ENCODE measurements around the gene REP15. TPM values are rescaled to one million over a fixed set of nuclear protein-coding genes. Genes with fewer than 3 reads are reported as not detected.

Gene REP15
- total and polyA plus RNA-seq, 2 donors (not counting 1 experiment from before 2014, with no cell fraction given) = 0.44 TPM; not detected in 1

GRCh38 chr12:27672051-27672450 is 24.2 kb upstream of the REP15 start:
- H3K27me3 ChIP-seq (replicated peaks in 1 of 4; ENCODE audit: control extremely low read depth in 1 of 4, control insufficient read depth in 3 of 4, insufficient read depth in 4 of 4, low read length in 3 of 4) = no peaks in the 10 kb centered on the region
- ATAC-seq (ENCODE audit: low read depth) = no peak
- TF ChIP-seq EZH2 (IDR thresholded peaks at IDR 0.05; ENCODE audit: borderline replicate concordance, insufficient read depth, low read depth, low read length, poor library complexity, severe bottlenecking) = no peak
- no peak for TF ChIP-seq CTCF (IDR thresholded peaks at IDR 0.05)
- no peak overlapping the region for H3K27ac ChIP-seq (ENCODE audit: low read length in 2 of 2)
- H3K4me2 ChIP-seq (replicated peaks; ENCODE audit: low read depth, low read length, poor library complexity, severe bottlenecking) = no peak overlapping the region
- ChIA-PET POLR2A (no interaction called here), CTCF (no interaction called here)
- H3K27ac Mint-ChIP-seq = no peak overlapping the region
- intact Hi-C loops (cut with micrococcal nuclease) = no loop called here
- no peak overlapping the region for H3K4me3 ChIP-seq (ENCODE audit: control extremely low read depth in 1 of 5, extremely low read depth in 1 of 5, insufficient read depth in 1 of 5, low read depth in 2 of 5, low read length in 4 of 5)
- 100% methylated on average over 2 of the region's 4 CpGs for WGBS (ENCODE audit: insufficient coverage)
- DNase-seq = no peak
- H3K9ac ChIP-seq (ENCODE audit: low read length) = no peak overlapping the region
- H3K27me3 Mint-ChIP-seq = no peaks in the 10 kb centered on the region
- H3K4me3 Mint-ChIP-seq = no peak overlapping the region
- no peaks in the 10 kb centered on the region for H3K4me1 Mint-ChIP-seq
- H3K79me2 ChIP-seq (ENCODE audit: control insufficient read depth, insufficient read depth, low read length) = no peaks in the 10 kb centered on the region
- no peaks in the 10 kb centered on the region for H3K9me3 ChIP-seq (ENCODE audit: control extremely low read depth in 1 of 3, control insufficient read depth in 2 of 3, insufficient read depth in 1 of 3, low read length in 2 of 3)
- H3K4me1 ChIP-seq (ENCODE audit: control insufficient read depth in 2 of 2, insufficient read depth in 2 of 2, low read length in 2 of 2) = no peaks in the 10 kb centered on the region
- no peaks in the 10 kb centered on the region for H3K9me3 Mint-ChIP-seq (ENCODE audit: insufficient read depth)
- peaks cover 0 to 2% of the 10 kb centered on the region in 2 experiments for H3K36me3 ChIP-seq (replicated peaks in 1 of 2; ENCODE audit: control extremely low read depth in 1 of 2, control insufficient read depth in 1 of 2, extremely low read depth in 1 of 2, insufficient read depth in 2 of 2, low read length in 1 of 2)
- no peaks in the 10 kb centered on the region for H4K20me1 ChIP-seq (ENCODE audit: control insufficient read depth, insufficient read depth, low read length, poor library complexity, severe bottlenecking)
- H2AFZ ChIP-seq (ENCODE audit: insufficient read depth, low read depth, low read length, poor library complexity, severe bottlenecking) = no peak overlapping the region

GRCh38 chr12:27672643-27673042 is 23.6 kb upstream of the REP15 start:
- intact Hi-C loops (cut with micrococcal nuclease) = no loop called here
- POLR2A ChIA-PET = no interaction called here
- Histone ChIP-seq H3K27ac (ENCODE audit: low read length in 2 of 2) (no peak overlapping the region), H2AFZ (ENCODE audit: insufficient read depth, low read depth, low read length, poor library complexity, severe bottlenecking) (no peak overlapping the region), H3K4me3 (ENCODE audit: control extremely low read depth in 1 of 5, extremely low read depth in 1 of 5, insufficient read depth in 1 of 5, low read depth in 2 of 5, low read length in 4 of 5) (no peak overlapping the region), H3K9ac (ENCODE audit: low read length) (no peak overlapping the region), H4K20me1 (ENCODE audit: control insufficient read depth, insufficient read depth, low read length, poor library complexity, severe bottlenecking) (no peaks in the 10 kb centered on the region), H3K4me1 (ENCODE audit: control insufficient read depth in 2 of 2, insufficient read depth in 2 of 2, low read length in 2 of 2) (no peaks in the 10 kb centered on the region), H3K36me3 (replicated peaks in 1 of 2; ENCODE audit: control extremely low read depth in 1 of 2, control insufficient read depth in 1 of 2, extremely low read depth in 1 of 2, insufficient read depth in 2 of 2, low read length in 1 of 2) (peaks cover 0 to 2% of the 10 kb centered on the region in 2 experiments), H3K27me3 (replicated peaks in 1 of 4; ENCODE audit: control extremely low read depth in 1 of 4, control insufficient read depth in 3 of 4, insufficient read depth in 4 of 4, low read length in 3 of 4) (no peaks in the 10 kb centered on the region), H3K4me2 (replicated peaks; ENCODE audit: low read depth, low read length, poor library complexity, severe bottlenecking) (no peak overlapping the region), H3K9me3 (ENCODE audit: control extremely low read depth in 1 of 3, control insufficient read depth in 2 of 3, insufficient read depth in 1 of 3, low read length in 2 of 3) (no peaks in the 10 kb centered on the region), H3K79me2 (ENCODE audit: control insufficient read depth, insufficient read depth, low read length) (no peaks in the 10 kb centered on the region)
- Mint-ChIP-seq H3K27me3 (no peaks in the 10 kb centered on the region), H3K27ac (no peak overlapping the region), H3K9me3 (ENCODE audit: insufficient read depth) (no peaks in the 10 kb centered on the region), H3K4me3 (no peak overlapping the region), H3K4me1 (no peaks in the 10 kb centered on the region)
- TF ChIP-seq EZH2 (IDR thresholded peaks at IDR 0.05; ENCODE audit: borderline replicate concordance, insufficient read depth, low read depth, low read length, poor library complexity, severe bottlenecking) = no peak
- no peak for TF ChIP-seq CTCF (IDR thresholded peaks at IDR 0.05)
- WGBS (ENCODE audit: insufficient coverage) = no CpG with 5 or more reads among the region's 1 CpG
- DNase-seq = no peak
- no peak for ATAC-seq (ENCODE audit: low read depth)
- CTCF ChIA-PET = no interaction called here

Measured in B cell (primary cell).